Liver (tissue), 9 donors: ENCODE results near the gene SAFB. TPM values are rescaled to one million over a fixed set of nuclear protein-coding genes. Genes with fewer than 3 reads are reported as not detected.

ENCODE experiments used
- DNase-seq: peaks from one replicate; pipeline ENCODE4 v3.0.0-alpha.2; 2017; ENCODE audit warnings: low spot score
- H3K27ac ChIP-seq, 2 donors: one replicate each; pipeline ENCODE4 v1.7.0; 2013; ENCODE audit warnings: inconsistent platforms in 2 of 2, low read length in 2 of 2, control low read depth in 1 of 2, low read depth in 1 of 2, mild to moderate bottlenecking in 1 of 2
- H3K27me3 ChIP-seq, 4 donors: one replicate each; pipeline versions ENCODE4 v1.6.1 to v1.7.0; 2013; ENCODE audit warnings: low read length in 3 of 4, inconsistent platforms in 1 of 4, mild to moderate bottlenecking in 1 of 4, moderate library complexity in 1 of 4; ENCODE audit not compliant: control insufficient read depth in 4 of 4, insufficient read depth in 4 of 4
- H3K36me3 ChIP-seq, 4 donors: one replicate each; pipeline versions ENCODE4 v1.6.1 to v1.7.0; 2013; ENCODE audit warnings: low read length in 3 of 4, mild to moderate bottlenecking in 3 of 4, low read depth in 1 of 4, moderate library complexity in 1 of 4; ENCODE audit not compliant: control insufficient read depth in 4 of 4, insufficient read depth in 3 of 4
- H3K4me1 ChIP-seq, 4 donors: one replicate each; pipeline versions ENCODE4 v1.6.1 to v1.7.0; 2013; ENCODE audit warnings: low read length in 3 of 4, mild to moderate bottlenecking in 3 of 4, moderate library complexity in 1 of 4; ENCODE audit not compliant: control insufficient read depth in 4 of 4, insufficient read depth in 4 of 4
- H3K4me3 ChIP-seq, 3 donors: one replicate each; pipeline versions ENCODE4 v1.6.1 to v1.7.0; 2013; ENCODE audit warnings: low read length in 3 of 3, control low read depth in 1 of 3, low read depth in 1 of 3, mild to moderate bottlenecking in 1 of 3
- H3K9ac ChIP-seq, 2 donors: one replicate each; pipeline ENCODE4 v1.7.0; 2013; ENCODE audit warnings: low read length in 2 of 2, mild to moderate bottlenecking in 2 of 2, moderate library complexity in 2 of 2, control low read depth in 1 of 2, low read depth in 1 of 2
- H3K9me3 ChIP-seq, 4 donors: one replicate each; pipeline versions ENCODE4 v1.6.1 to v1.7.0; 2013; ENCODE audit warnings: low read length in 3 of 4; ENCODE audit not compliant: control insufficient read depth in 4 of 4
- EGR1 ChIP-seq, 2 donors: IDR thresholded peaks; 2 replicates each; pipeline ENCODE4 v1.6.1; 2016 to 2018; ENCODE audit warnings: antibody characterized with exemption in 2 of 2, low read depth in 2 of 2
- FOXA1 ChIP-seq: IDR thresholded peaks from 2 replicates; pipeline ENCODE4 v1.6.1; 2016; ENCODE audit warnings: antibody characterized with exemption
- GABPA ChIP-seq, 2 donors: IDR thresholded peaks in 1 of 2; conservative IDR thresholded peaks in 1 of 2; 2 replicates each; pipeline ENCODE4 v1.6.1; 2016; ENCODE audit warnings: antibody characterized with exemption in 2 of 2, mild to moderate bottlenecking in 1 of 2, moderate library complexity in 1 of 2
- HNF4A ChIP-seq, 2 donors: conservative IDR thresholded peaks; 2 replicates each; pipeline ENCODE4 v1.6.1; 2016; ENCODE audit warnings: antibody characterized with exemption in 2 of 2, mild to moderate bottlenecking in 2 of 2
- HNF4G ChIP-seq: IDR thresholded peaks from 2 replicates; pipeline ENCODE4 v1.6.1; 2016; ENCODE audit warnings: antibody characterized with exemption
- JUND ChIP-seq, 2 donors: IDR thresholded peaks; 2 replicates each; pipeline ENCODE4 v1.6.1; 2016; ENCODE audit warnings: antibody characterized with exemption in 2 of 2
- NR2F2 ChIP-seq: IDR thresholded peaks from 2 replicates; pipeline ENCODE4 v1.6.1; 2016; ENCODE audit warnings: antibody characterized with exemption
- RAD21 ChIP-seq, 2 donors: IDR thresholded peaks; 2 replicates each; pipeline ENCODE4 v1.6.1; 2016; ENCODE audit warnings: antibody characterized with exemption in 2 of 2, mild to moderate bottlenecking in 2 of 2
- RXRA ChIP-seq, 2 donors: IDR thresholded peaks; 2 replicates each; pipeline ENCODE4 v1.6.1; 2017 to 2018; ENCODE audit warnings: antibody characterized with exemption in 2 of 2, mild to moderate bottlenecking in 1 of 2
- SP1 ChIP-seq: IDR thresholded peaks from 2 replicates; pipeline ENCODE4 v1.6.1; 2018; ENCODE audit warnings: antibody characterized with exemption, mild to moderate bottlenecking
- TAF1 ChIP-seq: conservative IDR thresholded peaks from 2 replicates; pipeline ENCODE4 v1.6.1; 2016; ENCODE audit warnings: antibody characterized with exemption, mild to moderate bottlenecking
- YY1 ChIP-seq: IDR thresholded peaks from 2 replicates; pipeline ENCODE4 v1.6.1; 2016; ENCODE audit warnings: antibody characterized with exemption, mild to moderate bottlenecking
- WGBS: extraction: QIAGEN DNeasy Blood & Tissue Kit; methylation state at CpG from one replicate; pipeline ENCODE4 v1.1.7; 2013; 5-methylcytosine and 5-hydroxymethylcytosine counted together
- polyA plus RNA-seq, 2 donors: library from polyadenylated mRNA; stranded (reverse) in 1 of 2; unstranded in 1 of 2; fragments of 200-250 nt in 1 of 2; fragments of >200 nt in 1 of 2; fragmentation: Nextera tagmentation in 1 of 2; extraction: Ambion mirVana in 1 of 2; gene quantifications; one replicate each; pipeline versions ENCODE4 v1.2.1 to v1.2.3, GENCODE V29; 2013 to 2015
- total RNA-seq, 2 donors: library from RNA; depleted of rRNA; stranded (reverse); fragments of >200 nt; gene quantifications; one replicate each; pipeline ENCODE4 v1.2.3, GENCODE V29; 2014
- TF ChIP-seq, protein P1 (sequence below): IDR thresholded peaks from 2 replicates; pipeline ENCODE4 v1.6.1; 2016; ENCODE audit warnings: antibody characterized with exemption, mild to moderate bottlenecking
- TF ChIP-seq, protein P2 (sequence below): IDR thresholded peaks from 2 replicates; pipeline ENCODE4 v1.6.1; 2016; ENCODE audit warnings: antibody characterized with exemption
- TF ChIP-seq, protein P3 (sequence below): IDR thresholded peaks from 2 replicates; pipeline ENCODE4 v1.6.1; 2016; ENCODE audit warnings: antibody characterized with exemption
- donor health status: healthy.
- donor health status: healthy.
- donor health status: healthy.
- donor health status: healthy.
- donor health status: healthy.

SAFB gene
- total and polyA plus RNA-seq, 4 donors, result 16.5 to 65.0 (median 38.5) TPM

DNA sequence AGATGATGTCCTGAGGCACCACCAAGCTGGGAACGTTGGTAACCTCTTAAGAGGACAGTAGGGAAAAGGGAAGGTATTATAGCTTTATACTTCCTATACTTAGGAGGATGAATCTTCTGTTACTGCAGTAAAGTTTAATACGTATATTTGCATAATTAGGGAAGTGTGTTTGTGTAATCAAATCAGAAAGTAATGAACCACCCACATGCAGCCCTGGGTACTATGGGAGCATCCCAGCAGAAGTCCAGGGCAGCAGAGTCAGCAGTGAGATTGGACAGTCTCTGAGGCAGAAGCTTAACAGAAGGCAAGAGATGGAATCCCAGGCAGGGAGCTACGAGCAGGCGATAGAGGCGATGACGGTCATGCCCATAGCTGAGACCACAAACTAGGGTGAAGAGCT is 12.5 kb downstream of the SAFB start:
- DNase-seq, result no peak
- WGBS, result 91% methylated on average over 6 of the region's 6 CpGs
- H3K9ac ChIP-seq, result no peak overlapping the region
- peaks cover 0 to 2% (median 0%) of the 10 kb centered on the region in 4 donors for H3K36me3 ChIP-seq
- no peak overlapping the region for H3K4me3 ChIP-seq
- no peak overlapping the region for H3K27ac ChIP-seq
- peaks cover 9 to 37% (median 34%) of the 10 kb centered on the region in 4 donors for H3K4me1 ChIP-seq
- H3K27me3 ChIP-seq, result no peaks in the 10 kb centered on the region
- H3K9me3 ChIP-seq, result no peaks in the 10 kb centered on the region
- TF ChIP-seq FOXA1 (no peak), RXRA (IDR thresholded peaks at IDR 0.05) (no peak), RAD21 (IDR thresholded peaks at IDR 0.05) (no peak), GABPA (IDR thresholded peaks at IDR 0.05 in 1 of 2, conservative IDR thresholded peaks at IDR 0.05 in 1 of 2) (no peak), HNF4G (no peak), TAF1 (no peak), JUND (IDR thresholded peaks at IDR 0.05) (no peak), SP1 (no peak), YY1 (no peak)
- TF ChIP-seq, protein P1, sequence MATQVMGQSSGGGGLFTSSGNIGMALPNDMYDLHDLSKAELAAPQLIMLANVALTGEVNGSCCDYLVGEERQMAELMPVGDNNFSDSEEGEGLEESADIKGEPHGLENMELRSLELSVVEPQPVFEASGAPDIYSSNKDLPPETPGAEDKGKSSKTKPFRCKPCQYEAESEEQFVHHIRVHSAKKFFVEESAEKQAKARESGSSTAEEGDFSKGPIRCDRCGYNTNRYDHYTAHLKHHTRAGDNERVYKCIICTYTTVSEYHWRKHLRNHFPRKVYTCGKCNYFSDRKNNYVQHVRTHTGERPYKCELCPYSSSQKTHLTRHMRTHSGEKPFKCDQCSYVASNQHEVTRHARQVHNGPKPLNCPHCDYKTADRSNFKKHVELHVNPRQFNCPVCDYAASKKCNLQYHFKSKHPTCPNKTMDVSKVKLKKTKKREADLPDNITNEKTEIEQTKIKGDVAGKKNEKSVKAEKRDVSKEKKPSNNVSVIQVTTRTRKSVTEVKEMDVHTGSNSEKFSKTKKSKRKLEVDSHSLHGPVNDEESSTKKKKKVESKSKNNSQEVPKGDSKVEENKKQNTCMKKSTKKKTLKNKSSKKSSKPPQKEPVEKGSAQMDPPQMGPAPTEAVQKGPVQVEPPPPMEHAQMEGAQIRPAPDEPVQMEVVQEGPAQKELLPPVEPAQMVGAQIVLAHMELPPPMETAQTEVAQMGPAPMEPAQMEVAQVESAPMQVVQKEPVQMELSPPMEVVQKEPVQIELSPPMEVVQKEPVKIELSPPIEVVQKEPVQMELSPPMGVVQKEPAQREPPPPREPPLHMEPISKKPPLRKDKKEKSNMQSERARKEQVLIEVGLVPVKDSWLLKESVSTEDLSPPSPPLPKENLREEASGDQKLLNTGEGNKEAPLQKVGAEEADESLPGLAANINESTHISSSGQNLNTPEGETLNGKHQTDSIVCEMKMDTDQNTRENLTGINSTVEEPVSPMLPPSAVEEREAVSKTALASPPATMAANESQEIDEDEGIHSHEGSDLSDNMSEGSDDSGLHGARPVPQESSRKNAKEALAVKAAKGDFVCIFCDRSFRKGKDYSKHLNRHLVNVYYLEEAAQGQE, result no peak
- TF ChIP-seq, protein P2, sequence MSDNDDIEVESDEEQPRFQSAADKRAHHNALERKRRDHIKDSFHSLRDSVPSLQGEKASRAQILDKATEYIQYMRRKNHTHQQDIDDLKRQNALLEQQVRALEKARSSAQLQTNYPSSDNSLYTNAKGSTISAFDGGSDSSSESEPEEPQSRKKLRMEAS, result no peak

DNA sequence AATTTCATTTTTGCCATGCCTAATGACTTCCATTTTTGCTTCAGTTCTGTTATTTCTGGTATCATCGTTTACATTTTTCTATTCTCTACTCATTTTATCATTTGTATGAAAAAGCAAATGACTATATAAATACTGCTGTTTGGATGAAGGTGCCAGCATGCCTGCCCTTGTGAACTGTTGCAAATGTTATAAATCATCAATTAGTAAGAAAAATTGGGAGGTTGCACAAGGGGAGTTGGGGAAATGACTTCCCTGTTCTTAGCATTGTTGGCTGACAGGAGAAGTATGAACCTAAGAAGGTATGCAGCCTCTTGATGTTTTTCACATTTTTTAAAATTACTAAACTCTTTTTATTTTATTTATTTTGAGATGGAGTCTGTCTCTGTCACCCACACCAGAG is 15.1 kb downstream of the SAFB start:
- Histone ChIP-seq H3K27ac (no peak overlapping the region), H3K27me3 (no peaks in the 10 kb centered on the region), H3K4me1 (peaks cover 5 to 34% (median 28%) of the 10 kb centered on the region in 4 donors), H3K36me3 (peaks cover 1 to 5% (median 4%) of the 10 kb centered on the region in 4 donors), H3K9me3 (no peaks in the 10 kb centered on the region), H3K4me3 (no peak overlapping the region), H3K9ac (no peak overlapping the region)
- DNase-seq, result no peak
- 60% methylated on average over 1 of the region's 1 CpG for WGBS
- TF ChIP-seq SP1 (no peak), JUND (IDR thresholded peaks at IDR 0.05) (no peak), NR2F2 (no peak), EGR1 (IDR thresholded peaks at IDR 0.05; ENCODE audit: low read depth in 2 of 2) (no peak), HNF4G (no peak), FOXA1 (no peak), GABPA (IDR thresholded peaks at IDR 0.05 in 1 of 2, conservative IDR thresholded peaks at IDR 0.05 in 1 of 2) (no peak), RXRA (IDR thresholded peaks at IDR 0.05) (no peak), YY1 (no peak), HNF4A (conservative IDR thresholded peaks at IDR 0.05) (no peak)
- TF ChIP-seq, protein P3, sequence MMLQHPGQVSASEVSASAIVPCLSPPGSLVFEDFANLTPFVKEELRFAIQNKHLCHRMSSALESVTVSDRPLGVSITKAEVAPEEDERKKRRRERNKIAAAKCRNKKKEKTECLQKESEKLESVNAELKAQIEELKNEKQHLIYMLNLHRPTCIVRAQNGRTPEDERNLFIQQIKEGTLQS, result no peak

DNA sequence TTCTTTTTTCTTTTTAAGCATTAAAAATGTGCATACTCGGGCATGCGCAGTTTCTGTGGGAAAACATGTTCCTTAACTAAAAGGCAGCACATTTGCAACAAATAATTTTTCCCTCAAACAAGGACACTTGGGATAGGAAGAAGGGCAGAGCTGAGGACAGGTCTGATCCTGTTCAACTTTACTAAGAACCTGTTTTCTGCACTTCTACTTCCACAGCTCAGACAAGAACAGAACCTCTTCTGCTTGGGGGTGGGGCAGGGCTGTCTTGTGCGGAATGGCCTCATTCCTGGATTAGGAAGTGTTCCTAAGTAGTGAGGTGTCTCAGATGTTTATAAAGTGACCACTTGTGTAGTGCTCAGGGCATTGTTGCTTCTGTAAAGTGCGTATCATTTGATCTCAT is 18.3 kb downstream of the SAFB start:
- H3K9ac ChIP-seq, result no peak overlapping the region
- no peaks in the 10 kb centered on the region for H3K9me3 ChIP-seq
- H3K36me3 ChIP-seq, result peaks cover 1 to 26% (median 21%) of the 10 kb centered on the region in 4 donors
- DNase-seq, result no peak
- peak overlapping the region in 1 of 2 donors; percentile 29 for H3K27ac ChIP-seq
- WGBS, result 96% methylated on average over 4 of the region's 4 CpGs
- H3K4me1 ChIP-seq, result peaks cover 3 to 29% (median 25%) of the 10 kb centered on the region in 4 donors
- TF ChIP-seq RXRA (IDR thresholded peaks at IDR 0.05) (no peak), SP1 (no peak), FOXA1 (no peak), HNF4A (conservative IDR thresholded peaks at IDR 0.05) (no peak), NR2F2 (no peak), TAF1 (no peak), GABPA (IDR thresholded peaks at IDR 0.05 in 1 of 2, conservative IDR thresholded peaks at IDR 0.05 in 1 of 2) (no peak), EGR1 (IDR thresholded peaks at IDR 0.05; ENCODE audit: low read depth in 2 of 2) (no peak)
- TF ChIP-seq, protein P1, result no peak
- H3K4me3 ChIP-seq, result no peak overlapping the region
- no peaks in the 10 kb centered on the region for H3K27me3 ChIP-seq
